HT1080 (cell line): ENCODE measurements around the gene BCR. TPM values are rescaled to one million over a fixed set of nuclear protein-coding genes. Genes with fewer than 3 reads are reported as not detected.
A peak's percentile ranks its signal among the peaks of the same experiment; 100 is the strongest.

Source experiments
- DNase-seq: peaks from one replicate; pipeline ENCODE4 v3.0.0-alpha.2; 2015; ENCODE audit warnings: low read depth
- total RNA-seq: library from RNA; depleted of rRNA; stranded (reverse); fragments of >200 nt; shearing (Covaris generic); gene quantifications from 2 replicates; pipeline ENCODE4 v1.2.3, GENCODE V29; 2014

The BCR gene
- total RNA-seq, 1 experiment from 2014 or later = 26.5 TPM

DNA sequence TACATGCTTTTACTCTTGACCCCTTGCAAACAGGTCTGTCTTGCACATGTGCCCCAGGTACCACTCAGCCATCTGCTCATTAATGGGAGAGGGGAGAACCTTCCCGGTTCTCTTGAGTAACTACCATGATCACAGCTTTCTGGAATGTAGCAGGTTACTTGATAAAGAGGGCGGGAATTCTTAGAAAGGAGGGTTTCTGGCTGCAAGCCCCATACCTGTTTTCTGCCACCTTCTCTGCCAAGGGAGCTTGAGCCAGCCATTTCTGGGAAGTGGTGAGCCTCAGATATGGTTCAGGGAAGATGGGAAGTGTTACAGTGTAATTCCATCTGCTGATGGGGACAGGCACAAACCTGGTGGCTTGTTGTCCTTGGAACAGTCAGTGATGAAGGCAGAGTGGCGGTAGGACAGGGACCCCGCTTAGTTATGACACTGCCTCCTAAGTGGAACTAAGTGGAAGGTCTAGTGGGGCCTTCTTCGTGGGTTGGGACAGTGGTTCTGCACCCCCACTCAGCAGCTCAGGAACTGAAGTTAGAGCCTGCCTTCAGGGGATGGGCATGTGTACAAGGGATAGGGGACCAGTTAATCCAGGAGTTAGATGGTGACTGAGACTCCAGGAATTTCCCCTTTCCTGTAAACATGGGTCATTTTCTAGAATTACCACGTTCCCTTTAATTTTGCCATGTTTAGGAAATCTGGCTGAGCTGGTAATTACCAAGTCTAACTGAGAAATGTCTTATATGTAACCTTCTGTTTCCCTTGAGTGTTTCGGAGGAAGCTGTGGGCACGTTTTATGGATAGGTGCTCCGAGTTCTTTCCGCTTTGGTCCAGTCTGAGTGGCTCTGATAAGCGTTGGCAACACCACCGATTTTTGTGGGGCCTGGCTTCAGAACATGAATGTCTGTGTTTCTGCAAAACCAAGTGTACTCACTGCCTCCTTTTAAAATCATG is 35.3 kb downstream of the BCR start:
- peak; percentile 47 for DNase-seq

DNA sequence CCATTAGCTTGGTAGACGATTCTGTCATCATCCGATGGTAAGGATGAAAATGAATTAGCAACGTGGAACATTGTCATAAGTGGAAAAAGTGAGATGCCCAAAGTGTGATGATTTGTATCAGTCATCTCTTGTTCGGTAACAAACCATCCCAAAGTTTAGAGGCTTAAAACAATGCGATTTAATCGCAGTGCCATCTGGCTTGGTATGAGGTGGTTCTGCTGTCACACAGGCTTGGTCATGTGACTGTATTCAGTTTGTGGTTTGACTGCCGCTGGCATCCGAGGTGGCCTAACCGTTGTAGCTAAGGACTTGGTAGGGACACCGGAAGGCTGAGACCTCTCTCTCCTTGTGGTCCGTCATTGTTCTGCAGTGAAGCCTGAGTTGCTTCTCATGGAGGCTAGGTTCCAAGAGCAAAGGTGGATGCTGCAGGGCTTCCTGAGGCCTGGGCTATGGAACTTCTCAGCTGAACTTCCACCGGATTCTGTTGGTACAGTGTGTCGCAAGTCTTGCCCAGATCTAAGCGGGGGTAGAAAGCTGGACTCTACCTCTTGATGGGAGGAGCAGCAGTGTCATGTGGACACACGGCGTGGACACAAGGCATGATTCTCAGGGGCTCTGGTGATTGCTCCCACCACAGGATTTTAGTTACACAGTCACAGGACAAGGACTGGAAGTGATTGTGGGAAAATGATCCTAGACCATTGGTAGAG is 36.3 kb downstream of the BCR start:
- no peak for DNase-seq

GRCh38 chr22:23217171-23218052 is 37.1 kb downstream of the BCR start:
- no peak for DNase-seq

GRCh38 chr22:23218053-23218866 is 38.0 kb downstream of the BCR start:
- no peak for DNase-seq

DNA sequence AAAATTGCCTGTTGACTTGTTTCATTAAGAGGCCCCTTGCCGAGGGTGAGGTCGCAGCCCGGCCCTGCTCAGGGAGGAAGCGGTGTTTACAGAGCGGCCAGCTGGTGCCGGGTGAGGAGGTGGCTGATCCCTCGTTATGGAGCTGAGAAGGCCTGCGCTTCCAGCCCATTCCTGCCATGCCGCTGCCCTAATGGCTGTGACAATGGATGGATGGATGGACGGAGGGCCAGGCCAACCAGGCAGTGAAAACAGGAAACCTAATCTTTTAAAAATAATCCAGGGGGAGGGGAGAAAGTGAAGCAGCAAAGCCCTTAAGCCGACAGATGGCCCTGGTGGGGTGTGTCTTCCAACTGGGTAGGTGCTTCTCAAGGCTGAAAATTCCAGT is 38.5 kb downstream of the BCR start:
- DNase-seq = no peak

DNA sequence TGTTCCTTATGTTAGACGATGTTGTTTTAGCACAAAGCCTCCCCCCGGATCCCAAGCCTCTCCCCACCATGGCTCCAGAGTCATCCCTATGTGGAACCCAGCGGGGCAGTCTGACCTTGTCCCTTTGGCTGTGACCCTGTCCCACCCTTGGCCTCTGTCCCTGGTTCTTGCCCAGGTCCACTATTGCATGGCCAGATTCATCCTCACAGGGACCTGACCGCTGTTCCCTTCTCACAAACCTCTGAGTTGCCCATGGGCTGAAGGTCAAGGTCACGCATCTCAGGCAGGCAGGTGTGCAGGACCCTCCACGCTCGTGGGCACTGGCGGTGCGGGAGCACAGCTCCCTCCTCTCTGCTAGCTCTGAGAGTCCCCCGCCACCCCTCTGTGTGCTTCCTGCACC is 39.0 kb downstream of the BCR start:
- no peak for DNase-seq

DNA sequence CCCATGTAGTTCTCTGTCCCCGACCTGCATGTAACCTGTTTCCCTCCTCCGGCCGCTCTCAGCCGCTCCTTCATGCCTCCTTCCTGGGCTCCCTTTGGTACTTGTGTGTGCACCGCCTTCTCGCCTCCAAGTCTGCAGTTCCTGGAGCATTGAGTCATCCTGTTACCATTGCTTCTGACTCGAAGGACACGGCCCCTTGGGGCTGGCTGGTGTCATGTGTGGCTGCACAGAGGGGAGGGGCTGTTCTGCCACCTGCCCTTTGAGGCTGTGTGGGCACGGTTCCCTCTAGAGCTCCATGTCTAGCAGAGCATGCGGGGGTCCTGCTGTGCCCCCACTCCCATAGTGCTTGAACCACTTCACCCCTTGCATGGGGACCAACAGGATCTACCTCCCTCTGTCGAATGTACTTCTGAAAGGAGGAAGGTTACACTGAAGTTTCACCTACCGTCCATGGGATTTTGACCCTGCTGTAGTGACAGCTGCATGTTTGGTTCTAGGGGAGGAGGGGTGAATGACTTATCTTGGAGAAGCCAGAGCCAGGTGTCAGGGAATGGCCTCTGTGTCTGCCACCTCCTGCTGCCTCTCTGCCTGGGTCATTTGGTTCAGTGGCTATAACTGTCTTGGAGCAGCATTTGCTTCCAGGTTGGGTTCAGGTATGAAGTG is 39.6 kb downstream of the BCR start:
- DNase-seq = peak; percentile 70

GRCh38 chr22:23220485-23221350 is 40.4 kb downstream of the BCR start:
- no peak for DNase-seq

GRCh38 chr22:23221351-23221804 is 41.1 kb downstream of the BCR start:
- DNase-seq = no peak

GRCh38 chr22:23222033-23222792 is 41.9 kb downstream of the BCR start:
- DNase-seq = no peak

GRCh38 chr22:23222793-23223568 is 42.7 kb downstream of the BCR start:
- no peak for DNase-seq

DNA sequence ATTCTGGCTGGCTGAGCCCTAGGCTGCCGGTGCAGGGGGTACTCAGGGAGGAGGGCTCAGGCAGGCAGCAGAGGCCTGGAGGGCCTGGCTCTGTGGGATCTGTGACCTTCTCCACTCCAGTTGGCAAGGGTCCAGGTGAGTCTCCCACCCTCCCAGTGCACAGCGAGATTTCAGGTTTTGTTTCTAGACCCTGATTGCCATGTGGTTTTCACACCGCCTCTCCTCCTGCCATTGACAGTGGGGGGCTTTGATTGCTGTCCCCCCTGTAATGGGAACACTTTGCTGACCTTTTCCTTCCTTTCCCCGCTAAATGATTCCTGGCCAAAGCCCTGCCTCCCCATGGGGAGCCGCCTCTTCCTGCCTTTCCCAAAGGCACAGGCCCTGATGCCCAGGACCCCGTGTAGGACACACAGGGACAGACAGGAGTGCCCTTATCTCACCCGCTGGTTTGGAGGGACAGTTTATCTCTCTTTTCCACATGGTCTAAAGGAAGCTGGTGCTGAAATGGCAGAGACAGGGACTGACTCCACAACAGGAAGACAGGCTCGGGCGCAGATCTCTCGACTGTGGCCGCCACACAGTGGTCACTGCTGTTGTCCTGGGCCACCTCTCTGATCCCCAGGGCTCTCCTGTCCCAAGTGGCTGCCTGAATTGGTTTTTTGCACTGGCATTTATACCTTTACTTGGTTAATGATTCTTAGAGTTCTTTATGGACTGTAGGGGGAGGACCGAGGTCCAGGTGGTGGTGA is 43.4 kb downstream of the BCR start:
- DNase-seq = no peak

DNA sequence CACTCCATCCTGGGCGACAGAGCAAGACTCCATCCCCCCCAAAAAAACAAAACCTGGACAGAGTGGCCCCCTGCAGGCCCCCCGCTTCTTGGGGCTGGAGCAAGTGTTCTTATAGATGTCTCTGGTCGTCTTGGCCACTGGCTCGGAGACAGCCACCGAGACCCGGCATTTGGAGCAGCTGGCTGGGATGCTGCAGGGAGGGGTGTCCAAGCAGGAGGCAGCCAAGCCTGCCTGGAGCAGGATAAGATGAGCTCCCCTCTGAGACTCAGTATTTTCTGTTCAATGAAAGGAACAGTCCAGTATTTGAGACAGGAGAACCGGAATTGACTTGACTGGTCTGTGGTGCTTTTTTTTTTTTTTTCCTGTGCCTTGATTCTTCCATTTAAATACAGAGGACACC is 44.5 kb downstream of the BCR start:
- DNase-seq = no peak

DNA sequence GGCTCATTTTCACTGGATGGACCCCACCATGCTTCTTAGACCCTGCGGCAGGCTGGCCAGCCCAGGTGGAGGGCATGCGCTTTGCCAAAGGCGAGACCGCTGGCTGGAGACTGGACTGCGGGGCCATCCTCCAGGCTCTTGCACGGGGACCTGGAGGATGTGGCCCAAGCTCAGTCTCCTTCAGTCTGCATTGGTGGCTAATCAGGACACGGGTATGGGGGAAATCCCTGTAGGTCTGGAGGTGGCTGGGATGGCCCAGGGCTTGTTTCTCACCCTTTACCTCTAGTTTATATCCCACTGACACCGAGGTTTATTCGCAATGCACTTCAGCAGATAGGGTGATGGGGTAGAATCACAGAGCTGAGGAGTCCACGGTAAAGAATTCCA is 45.0 kb downstream of the BCR start:
- DNase-seq = no peak

- peak; percentile 85 for DNase-seq
These were observed 45.6 kb downstream of the BCR start for GRCh38 chr22:23225724-23226496.

GRCh38 chr22:23226497-23226850 is 46.2 kb downstream of the BCR start:
- no peak for DNase-seq
